Thyroid gland (tissue), 4 donors: ENCODE results near the gene OR5AU1.

Experiments used
- POLR2A ChIP-seq, 2 donors: fragments of 450-650 bp; IDR thresholded peaks; one replicate each; pipeline ENCODE4 v1.6.1; 2017; ENCODE audit warnings: antibody characterized with exemption in 2 of 2, mild to moderate bottlenecking in 2 of 2, moderate library complexity in 1 of 2
- TF ChIP-seq, protein P1 (sequence below), 6 experiments: fragments of 200-600 bp in 3 of 6; fragments of 450-650 bp in 3 of 6; sonication (generic) in 3 of 6; IDR thresholded peaks; one replicate each; pipeline ENCODE4 v1.5.1; 2016 to 2019; ENCODE audit warnings: antibody characterized with exemption in 6 of 6, mild to moderate bottlenecking in 2 of 6, inconsistent platforms in 1 of 6, moderate library complexity in 1 of 6

DNA sequence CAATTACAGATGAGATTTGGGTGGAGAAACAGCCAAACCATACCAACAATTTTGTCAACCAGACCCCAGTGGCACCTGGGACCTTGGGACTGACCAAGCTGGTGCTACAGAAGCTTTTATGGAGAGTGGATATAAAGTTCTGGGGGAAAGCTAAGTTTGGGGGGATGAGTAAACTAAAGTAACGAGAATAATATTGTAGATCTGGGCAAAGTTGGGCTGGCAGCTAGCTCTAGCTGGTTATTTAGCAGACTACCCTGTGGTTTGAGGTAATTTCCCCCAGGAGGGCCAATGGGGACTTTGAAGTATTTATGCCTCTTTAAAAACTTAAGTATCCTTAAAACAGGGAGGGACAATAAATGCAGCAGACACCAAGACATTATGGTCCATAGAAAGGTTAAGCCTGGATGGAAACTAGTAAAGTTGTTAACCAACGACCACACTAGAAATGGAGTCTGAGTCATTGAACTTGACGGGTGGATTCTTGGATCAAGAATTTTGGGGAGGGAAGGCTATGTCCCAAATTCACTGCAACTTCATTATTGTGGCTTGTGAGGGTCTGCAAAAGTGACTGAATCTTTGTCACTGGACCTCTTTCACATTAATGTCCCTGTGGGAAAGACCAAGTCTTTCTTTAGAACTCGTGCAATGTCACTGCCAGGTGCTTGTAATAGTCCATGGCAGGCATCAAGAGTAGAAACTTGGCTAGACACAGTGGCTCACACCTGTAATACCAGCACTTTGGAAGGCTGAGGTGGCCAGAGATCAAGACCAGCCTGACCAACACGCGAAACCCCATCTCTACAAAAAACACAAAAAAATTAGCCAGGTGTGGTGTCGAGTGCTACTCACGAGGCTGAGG, 48.5 kb upstream of the OR5AU1 start:
- TF ChIP-seq, protein P1, sequence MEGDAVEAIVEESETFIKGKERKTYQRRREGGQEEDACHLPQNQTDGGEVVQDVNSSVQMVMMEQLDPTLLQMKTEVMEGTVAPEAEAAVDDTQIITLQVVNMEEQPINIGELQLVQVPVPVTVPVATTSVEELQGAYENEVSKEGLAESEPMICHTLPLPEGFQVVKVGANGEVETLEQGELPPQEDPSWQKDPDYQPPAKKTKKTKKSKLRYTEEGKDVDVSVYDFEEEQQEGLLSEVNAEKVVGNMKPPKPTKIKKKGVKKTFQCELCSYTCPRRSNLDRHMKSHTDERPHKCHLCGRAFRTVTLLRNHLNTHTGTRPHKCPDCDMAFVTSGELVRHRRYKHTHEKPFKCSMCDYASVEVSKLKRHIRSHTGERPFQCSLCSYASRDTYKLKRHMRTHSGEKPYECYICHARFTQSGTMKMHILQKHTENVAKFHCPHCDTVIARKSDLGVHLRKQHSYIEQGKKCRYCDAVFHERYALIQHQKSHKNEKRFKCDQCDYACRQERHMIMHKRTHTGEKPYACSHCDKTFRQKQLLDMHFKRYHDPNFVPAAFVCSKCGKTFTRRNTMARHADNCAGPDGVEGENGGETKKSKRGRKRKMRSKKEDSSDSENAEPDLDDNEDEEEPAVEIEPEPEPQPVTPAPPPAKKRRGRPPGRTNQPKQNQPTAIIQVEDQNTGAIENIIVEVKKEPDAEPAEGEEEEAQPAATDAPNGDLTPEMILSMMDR (IDR thresholded peaks at IDR 0.05), result no peak
- no peak for TF ChIP-seq POLR2A (IDR thresholded peaks at IDR 0.05)
